ENCODE results near the gene POP7. TPM values are rescaled to one million over a fixed set of nuclear protein-coding genes. Genes with fewer than 3 reads are reported as not detected.

POP7 gene
- total and polyA plus RNA-seq, 2 of the 4 experiments (the other 2 are of a cell fraction) = 14.9 to 38.0 TPM

DNA sequence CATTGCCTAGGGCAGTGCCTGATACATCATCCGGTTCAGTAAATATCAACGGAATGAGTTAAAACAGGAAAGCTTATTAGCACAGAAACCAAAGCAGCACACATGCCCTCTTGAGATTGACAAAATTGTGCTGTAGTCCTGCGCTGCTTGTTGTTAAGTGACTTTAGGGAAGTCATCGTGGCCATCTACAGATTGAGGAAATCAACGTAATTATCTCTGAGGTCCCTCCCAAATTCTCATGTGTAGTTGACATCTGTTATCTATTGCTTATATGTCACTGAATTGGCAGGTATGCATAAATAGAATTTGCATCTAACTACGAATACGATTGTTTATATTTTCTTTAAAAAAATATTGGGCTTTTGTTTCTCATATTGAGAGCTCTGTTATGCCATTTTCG, 35.8 kb upstream of the POP7 start:
- no CpG with 5 or more reads among the region's 8 CpGs for WGBS, 2 experiments (ENCODE audit: extremely low coverage in 2 of 2, insufficient read length in 1 of 2)
- Histone ChIP-seq H2BK20ac (ENCODE audit: low read depth, low read length) (no peak overlapping the region), H3K9me1 (ENCODE audit: insufficient read depth, low read length) (0 out of 2 replicates have a peak, but pooled peaks cover 2% of the 10 kb centered on the region), H2BK15ac (ENCODE audit: low read depth, low read length) (no peak overlapping the region), H3K9ac (ENCODE audit: low read depth, low read length) (no peak overlapping the region), H3K4me1 (ENCODE audit: control insufficient read depth, insufficient read depth, low read length) (no peaks in the 10 kb centered on the region), H3K36me3 (ENCODE audit: control insufficient read depth, insufficient read depth, low read length) (no peaks in the 10 kb centered on the region), H3K4ac (ENCODE audit: low read depth, low read length) (no peak overlapping the region), H3K27ac (ENCODE audit: insufficient read depth, low read length) (no peak overlapping the region), H2AFZ (replicated peaks; ENCODE audit: low read length, poor library complexity) (no peak overlapping the region), H4K91ac (ENCODE audit: insufficient read depth, low read depth, low read length) (no peak overlapping the region), H2BK5ac (ENCODE audit: low read depth, low read length, poor library complexity, severe bottlenecking) (no peak overlapping the region), H3K23ac (ENCODE audit: low read depth, low read length) (no peak overlapping the region), H2AK5ac (ENCODE audit: low read depth, low read length) (no peak overlapping the region), H3K79me1 (ENCODE audit: low read depth in 1 of 2, low read length in 2 of 2) (no peaks in the 10 kb centered on the region), H3K9me3 (ENCODE audit: control insufficient read depth, insufficient read depth, low read length) (no peaks in the 10 kb centered on the region), H3K4me3 (ENCODE audit: insufficient read depth, low read depth, low read length) (no peak overlapping the region), H3K56ac (ENCODE audit: extremely low read depth, insufficient read depth, low read length) (no peak overlapping the region), H2AK9ac (replicated peaks; ENCODE audit: low read depth, low read length, poor library complexity) (no peak overlapping the region), H3K4me2 (ENCODE audit: low read depth, low read length) (no peak overlapping the region), H4K5ac (ENCODE audit: low read depth, low read length) (no peak overlapping the region), H3K14ac (replicated peaks; ENCODE audit: low read depth, low read length) (no peak overlapping the region), H2BK120ac (ENCODE audit: low read depth, low read length) (no peak overlapping the region), H3K27me3 (ENCODE audit: control insufficient read depth, insufficient read depth, low read length) (no peaks in the 10 kb centered on the region; the same call in 1 of the 2 replicates), H4K20me1 (ENCODE audit: insufficient read depth, low read length) (peaks cover 4% of the 10 kb centered on the region; the same call in 1 of the 2 replicates), H4K8ac (ENCODE audit: low read depth in 2 of 2, low read length in 2 of 2) (no peak overlapping the region), H3K18ac (ENCODE audit: low read depth, low read length) (no peak overlapping the region)
- intact Hi-C loops (cut with micrococcal nuclease) (no loop called here), dilution Hi-C loops (cut with HindIII; ENCODE audit: low sequenced_read_pairs, unreplicated experiment) (no loop called here), in situ Hi-C loops (cut with MboI; ENCODE audit: low sequenced_read_pairs) (loop anchor here (10.0 kb wide), 1 partner anchor 195 kb away; the partner anchor contains the start of gene TSC22D4)
- ATAC-seq (ENCODE audit: low read depth) (no peak), DNase-seq (no peak)
- ChIA-PET CTCF (no interaction called here), POLR2A (ENCODE audit: unreplicated experiment) (no interaction called here)
- no TSS peak for BruUV-seq (replicated peaks)
- TF ChIP-seq SMC3 (IDR thresholded peaks at IDR 0.05; ENCODE audit: low read depth, low read length) (no peak), MAFK (IDR thresholded peaks at IDR 0.05; ENCODE audit: low read depth, low read length) (no peak), POLR2A (IDR thresholded peaks at IDR 0.05; ENCODE audit: low read depth, low read length) (no peak), FOS (IDR thresholded peaks at IDR 0.05; ENCODE audit: low read depth, low read length) (no peak)

Data from IMR-90 (cell line).